CD4-positive, alpha-beta T cell treated with Interferon alpha-2 for 1 hour (primary cell): ENCODE results near the gene PBOV1.

Experiments used
- DNase-seq, 2 donors: peaks; one replicate each; pipeline ENCODE4 v3.0.0-alpha.2; 2020 to 2022

Gene PBOV1

GRCh38 chr6:138218449-138218848, at the start of gene PBOV1:
TSS of gene PBOV1 (minus strand) at chr6:138218491. CDS start at chr6:138218395, 96 bp downstream.
- no peak for DNase-seq

GRCh38 chr6:138266095-138266494, 47.8 kb upstream of the PBOV1 start:
- DNase-seq = no peak

GRCh38 chr6:138264372-138264880, 46.1 kb upstream of the PBOV1 start:
- no peak for DNase-seq

DNA sequence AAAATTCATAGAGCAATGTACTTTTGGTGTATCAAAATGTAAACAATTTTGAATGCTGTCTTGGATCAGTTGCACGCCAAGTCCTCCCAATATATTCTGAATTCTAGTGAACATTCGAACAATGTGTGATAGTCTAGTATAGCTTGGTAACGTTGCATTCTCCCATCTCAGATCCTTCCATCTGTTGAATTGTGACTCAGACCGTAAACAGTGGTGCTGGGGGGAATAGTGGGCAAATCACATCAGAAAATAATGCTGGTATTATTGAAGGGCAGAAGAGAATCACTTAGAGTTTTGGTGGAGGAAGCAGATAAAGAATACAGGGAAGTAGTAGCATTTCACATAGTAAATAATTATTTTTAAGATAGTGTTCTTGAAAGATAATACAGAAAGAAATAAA, 45.7 kb upstream of the PBOV1 start:
- no peak for DNase-seq

DNA sequence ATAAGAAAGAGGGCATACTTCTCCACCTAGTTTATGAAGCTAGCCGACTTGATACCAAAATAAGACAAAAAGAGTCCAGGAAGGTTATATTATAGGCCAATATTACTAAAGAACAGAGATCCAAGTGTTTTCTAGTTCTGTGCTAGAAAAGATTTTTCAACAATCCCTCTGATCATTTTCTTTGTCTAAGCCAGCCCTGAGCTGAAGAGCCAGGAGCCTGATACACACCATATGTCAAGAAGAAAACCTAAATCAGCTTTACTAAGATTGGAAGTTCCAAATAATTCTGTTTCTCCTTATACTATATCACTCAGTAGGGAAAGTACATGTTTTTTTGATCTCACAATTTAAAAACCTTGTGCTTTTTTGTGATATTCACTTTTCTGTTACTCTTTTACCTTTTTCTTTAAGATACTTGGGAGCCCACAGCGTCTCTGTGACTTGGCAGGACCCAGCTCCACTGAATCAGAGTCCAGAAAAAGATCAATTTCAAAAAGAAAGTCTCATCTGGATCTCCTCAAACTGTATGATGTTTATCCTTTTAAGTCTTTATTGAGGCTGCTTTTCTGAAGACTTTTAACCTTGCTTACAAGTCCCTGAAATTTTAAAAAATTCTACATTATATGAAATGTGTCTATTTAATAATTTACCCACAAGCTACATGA, 43.0 kb upstream of the PBOV1 start:
- DNase-seq = no peak

- no peak for DNase-seq
Observed at GRCh38 chr6:138258991-138259390, 40.7 kb upstream of the PBOV1 start.

GRCh38 chr6:138258197-138258596, 39.9 kb upstream of the PBOV1 start:
- no peak for DNase-seq

- DNase-seq = no peak
Observed at GRCh38 chr6:138257638-138258040, 39.3 kb upstream of the PBOV1 start.

GRCh38 chr6:138255443-138255842, 37.2 kb upstream of the PBOV1 start:
- DNase-seq = no peak

DNA sequence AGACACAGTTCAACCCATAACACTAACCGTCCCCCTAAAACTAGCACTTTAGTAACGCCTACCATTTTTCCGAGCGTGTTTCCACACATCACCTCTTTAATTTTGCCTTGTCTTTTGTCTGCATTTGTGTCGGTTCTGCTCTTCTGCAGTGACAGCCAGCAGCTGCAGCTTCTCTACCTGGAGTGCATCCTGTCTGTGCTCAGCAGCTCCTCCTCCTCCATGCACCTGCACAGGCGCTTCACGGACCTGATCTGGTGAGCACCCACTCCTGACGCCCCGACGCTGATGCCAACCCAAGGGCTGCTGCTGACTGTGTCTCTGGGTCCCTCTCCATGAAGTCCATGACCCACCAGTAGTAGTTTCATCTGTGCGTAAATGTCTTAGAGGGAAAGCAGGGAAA, 35.4 kb upstream of the PBOV1 start:
- DNase-seq = no peak

- no peak for DNase-seq
Observed at GRCh38 chr6:138250513-138251247, 32.4 kb upstream of the PBOV1 start.

- no peak for DNase-seq
Observed at GRCh38 chr6:138250053-138250452, 31.8 kb upstream of the PBOV1 start.

DNA sequence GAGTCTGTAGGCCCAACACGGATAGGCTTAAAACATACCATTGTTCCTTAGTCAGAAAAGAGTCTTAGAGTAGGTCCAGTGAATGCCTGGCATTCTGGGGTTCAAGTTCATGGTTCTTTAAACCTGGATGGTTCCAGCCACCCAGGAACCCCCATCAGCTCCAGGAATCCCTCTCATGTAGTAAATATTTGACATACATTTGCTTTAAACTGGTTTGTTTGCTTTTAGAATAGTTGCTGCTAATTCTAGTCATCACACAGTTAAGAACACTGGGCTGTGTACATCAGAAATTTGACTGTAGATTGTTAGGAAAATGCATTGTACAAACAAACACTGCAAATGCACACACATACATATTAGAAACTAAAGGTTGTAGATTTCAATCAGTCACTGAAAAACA, 30.6 kb upstream of the PBOV1 start:
- no peak for DNase-seq

GRCh38 chr6:138248011-138248410, 29.7 kb upstream of the PBOV1 start:
- no peak for DNase-seq

DNA sequence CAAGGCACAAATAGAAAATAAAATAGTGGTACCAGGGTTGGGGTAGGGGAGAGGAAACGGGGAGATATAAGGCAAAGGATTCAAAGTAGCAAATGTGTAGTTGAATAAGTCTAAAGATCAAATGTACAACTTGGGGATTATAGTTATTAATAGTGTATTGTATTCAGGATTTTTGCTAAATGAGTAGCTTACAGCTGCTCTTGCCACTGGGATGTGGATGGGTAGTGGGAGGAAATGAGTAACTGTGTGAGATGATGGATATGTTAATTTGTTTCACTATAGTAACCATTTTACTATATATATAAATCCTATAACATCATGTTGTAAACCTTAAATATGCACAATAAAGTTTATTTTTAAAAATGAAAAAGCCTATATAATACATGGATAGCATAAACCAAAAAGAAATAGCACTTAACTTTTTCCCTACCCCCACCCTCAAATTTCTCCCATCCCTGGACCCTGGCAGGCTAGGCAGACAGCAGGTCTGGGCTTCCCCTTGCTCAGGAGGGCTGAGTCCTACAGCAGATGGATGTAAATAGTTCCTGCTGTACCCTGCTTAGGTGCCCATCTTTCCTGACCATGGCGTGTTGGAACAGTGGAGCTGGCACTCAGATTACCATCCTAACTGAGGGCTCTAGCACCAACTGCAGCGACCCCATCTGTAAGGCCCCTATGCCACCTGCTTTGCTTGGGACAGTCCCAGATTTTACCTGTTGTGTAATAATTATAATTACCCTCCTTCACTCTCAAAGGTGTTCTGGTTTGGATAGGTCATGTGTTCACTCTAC, 28.6 kb upstream of the PBOV1 start:
- DNase-seq = no peak

DNA sequence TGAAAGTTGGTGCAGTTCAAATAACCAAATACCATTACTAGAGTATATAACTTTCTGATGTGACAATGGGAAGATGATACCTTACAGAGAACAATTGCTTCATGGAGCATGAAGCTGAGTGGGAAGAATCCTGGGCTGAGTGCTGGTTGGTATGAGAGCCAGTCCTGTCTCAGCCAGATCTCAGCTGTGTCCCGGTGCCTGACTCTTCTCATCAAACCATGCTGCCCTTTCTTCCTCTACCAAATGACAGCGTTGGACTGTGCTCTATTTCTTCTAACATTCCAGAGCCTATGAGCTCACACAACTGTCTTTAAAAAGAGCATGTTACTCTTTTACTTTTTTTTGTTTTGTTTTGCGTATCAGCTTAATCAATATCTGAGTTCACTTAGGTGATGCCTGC, 27.5 kb upstream of the PBOV1 start:
- DNase-seq = no peak

- no peak for DNase-seq
Observed at GRCh38 chr6:138242987-138243592, 24.8 kb upstream of the PBOV1 start.

GRCh38 chr6:138241934-138242333, 23.6 kb upstream of the PBOV1 start:
- no peak for DNase-seq

GRCh38 chr6:138241381-138241780, 23.1 kb upstream of the PBOV1 start:
- DNase-seq = no peak

DNA sequence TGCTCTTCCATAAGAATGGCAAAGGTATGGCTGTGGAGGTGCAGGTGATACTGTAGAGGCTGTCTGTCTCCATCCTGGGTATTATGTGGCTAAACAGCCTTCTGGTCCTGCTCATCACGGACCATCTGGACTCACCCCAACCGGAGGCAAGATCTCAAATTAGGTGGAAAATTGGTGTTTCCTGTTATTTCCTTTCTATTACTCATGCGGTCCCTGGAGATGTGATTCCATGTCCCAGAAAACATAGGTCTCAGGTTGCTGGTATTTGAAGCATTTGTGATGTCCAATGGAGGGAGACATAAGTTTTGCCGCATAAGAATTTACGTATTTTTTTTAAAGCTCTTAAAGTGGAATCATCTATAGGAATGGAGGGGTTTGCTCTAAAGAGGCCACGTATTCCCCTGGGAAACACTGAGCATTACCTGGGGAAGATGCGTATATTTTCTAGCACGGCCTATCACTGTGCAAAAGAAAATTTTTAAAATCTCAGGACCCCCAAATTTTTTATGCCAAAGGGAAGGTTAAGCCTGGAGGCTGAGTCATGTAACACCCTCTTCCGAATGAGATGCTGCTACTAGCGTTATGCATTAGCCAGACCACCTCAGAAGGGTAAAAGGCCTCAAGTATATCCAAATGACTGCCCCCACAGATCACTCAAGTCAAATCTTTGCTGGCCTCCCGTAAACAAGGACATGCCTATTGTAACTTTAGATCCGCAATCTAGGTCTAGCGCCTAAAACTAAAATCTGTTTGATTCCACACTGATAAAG, 22.4 kb upstream of the PBOV1 start:
- no peak for DNase-seq

DNA sequence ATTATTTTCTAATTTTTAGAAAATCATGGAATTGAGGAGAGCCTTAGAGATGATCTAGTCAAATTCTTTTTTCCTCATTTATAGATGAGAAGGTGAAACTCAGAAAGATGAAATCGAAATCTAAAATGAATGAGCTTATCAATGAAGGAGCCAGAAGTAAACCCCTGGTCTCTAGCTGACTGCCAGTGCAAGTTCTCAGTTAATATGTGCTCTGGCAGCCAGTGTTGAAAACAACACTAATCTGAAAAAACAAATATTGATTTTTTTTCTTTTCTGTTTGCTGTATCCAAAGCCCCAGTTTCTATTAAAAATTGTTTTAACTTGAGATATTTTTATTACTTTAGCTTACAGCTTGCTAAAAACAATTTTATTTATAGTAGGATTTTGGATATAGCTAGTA, 21.5 kb upstream of the PBOV1 start:
- no peak for DNase-seq

GRCh38 chr6:138238368-138238767, 20.1 kb upstream of the PBOV1 start:
- DNase-seq = no peak
